Loucy (cell line): ENCODE results near the gene ZNF124.

Experiments used
- H2AFZ ChIP-seq: fragments of 200-600 bp; sonication (generic); 2 replicates; pipeline ENCODE4 v1.6.0; 2016; ENCODE audit warnings: antibody characterized with exemption, mild to moderate bottlenecking, low read length, moderate library complexity
- H3F3A ChIP-seq: fragments of 200-600 bp; 2 replicates; pipeline ENCODE4 v1.6.0; 2016; ENCODE audit warnings: antibody characterized with exemption, low read depth, mild to moderate bottlenecking
- H3K27me3 ChIP-seq: fragments of 200-600 bp; sonication (generic); 2 replicates; pipeline ENCODE4 v1.6.1; 2014; ENCODE audit warnings: low read length, mild to moderate bottlenecking; ENCODE audit not compliant: insufficient read depth, poor library complexity, severe bottlenecking
- H3K36me3 ChIP-seq: fragments of 200-600 bp; sonication (generic); 2 replicates; pipeline ENCODE4 v1.6.1; 2016; ENCODE audit warnings: low read length; ENCODE audit not compliant: insufficient read depth
- H3K4me1 ChIP-seq: fragments of 200-600 bp; sonication (generic); 2 replicates; pipeline ENCODE4 v1.5.1; 2014; ENCODE audit warnings: low read length, mild to moderate bottlenecking; ENCODE audit not compliant: insufficient read depth, poor library complexity, severe bottlenecking
- H3K4me2 ChIP-seq: fragments of 200-600 bp; sonication (generic); 2 replicates; pipeline ENCODE4 v1.6.0; 2014; ENCODE audit warnings: antibody characterized with exemption, low read length, low read depth, mild to moderate bottlenecking; ENCODE audit not compliant: poor library complexity, severe bottlenecking
- H3K4me3 ChIP-seq: fragments of 200-600 bp; sonication (generic); 2 replicates; pipeline ENCODE4 v1.5.1; 2014; ENCODE audit warnings: low read length, mild to moderate bottlenecking, mixed read lengths; ENCODE audit not compliant: poor library complexity, severe bottlenecking
- H3K79me2 ChIP-seq: fragments of 200-600 bp; sonication (generic); 2 replicates; pipeline ENCODE4 v1.6.1; 2014; ENCODE audit warnings: low read length; ENCODE audit not compliant: insufficient read depth
- H3K9ac ChIP-seq: fragments of 200-600 bp; sonication (generic); 2 replicates; pipeline ENCODE4 v1.6.0; 2014; ENCODE audit warnings: mild to moderate bottlenecking, low read depth, low read length, moderate library complexity; ENCODE audit not compliant: poor library complexity, severe bottlenecking
- H3K9me2 ChIP-seq: fragments of 200-600 bp; sonication (generic); replicated peaks from 2 replicates; pipeline ENCODE4 v1.6.1; 2016; ENCODE audit warnings: low read depth, low read length, mixed read lengths
- H3K9me3 ChIP-seq: fragments of 200-600 bp; sonication (generic); 2 replicates; pipeline ENCODE4 v1.6.1; 2014; ENCODE audit warnings: mild to moderate bottlenecking, antibody characterized with exemption, low read length, low read depth; ENCODE audit not compliant: insufficient read depth
- H4K20me1 ChIP-seq: fragments of 200-600 bp; sonication (generic); 2 replicates; pipeline ENCODE4 v1.6.0; 2014; ENCODE audit warnings: antibody characterized with exemption, low read length, mild to moderate bottlenecking; ENCODE audit not compliant: insufficient read depth, poor library complexity, severe bottlenecking
- EZH2phosphoT487 ChIP-seq: fragments of 200-600 bp; IDR thresholded peaks from 2 replicates; pipeline ENCODE4 v1.6.1; 2018; ENCODE audit warnings: antibody characterized with exemption, mild to moderate bottlenecking, moderate library complexity, borderline replicate concordance
- TF ChIP-seq, protein P1 (sequence below): fragments of 200-600 bp; sonication (generic); conservative IDR thresholded peaks from 2 replicates; pipeline ENCODE4 v1.5.1; 2014; ENCODE audit warnings: mild to moderate bottlenecking, antibody characterized with exemption, low read length

Gene ZNF124

DNA sequence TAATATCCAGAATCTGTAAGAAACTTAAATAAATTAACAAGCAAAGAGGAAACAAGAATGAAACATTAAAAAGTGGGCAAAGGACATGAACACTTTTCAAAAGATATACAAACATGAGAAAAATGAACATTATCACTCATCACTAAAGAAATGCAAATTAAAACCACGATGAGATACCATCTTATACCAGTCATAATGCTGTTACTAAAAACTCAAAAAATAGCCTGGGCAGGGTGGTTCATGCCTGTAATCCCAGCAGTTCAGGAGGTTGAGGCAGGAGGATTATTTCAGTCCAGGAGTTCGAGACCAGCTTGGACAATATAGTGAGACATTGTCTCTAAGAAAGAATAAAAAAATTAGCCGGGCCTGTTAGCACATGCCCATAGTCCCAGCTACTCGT is 6.1 kb downstream of the ZNF124 start:
- peaks cover 28% of the 10 kb centered on the region for H3K4me1 ChIP-seq
- no peaks in the 10 kb centered on the region for H3K27me3 ChIP-seq
- H4K20me1 ChIP-seq = peaks cover 46% of the 10 kb centered on the region
- peaks cover 95% of the 10 kb centered on the region for H3K79me2 ChIP-seq
- no peak overlapping the region for H2AFZ ChIP-seq
- H3K9me3 ChIP-seq = peaks cover 15% of the 10 kb centered on the region
- H3K4me2 ChIP-seq = peak overlapping the region; percentile 72
- no peaks in the 10 kb centered on the region for H3K9me2 ChIP-seq
- TF ChIP-seq, protein P1, sequence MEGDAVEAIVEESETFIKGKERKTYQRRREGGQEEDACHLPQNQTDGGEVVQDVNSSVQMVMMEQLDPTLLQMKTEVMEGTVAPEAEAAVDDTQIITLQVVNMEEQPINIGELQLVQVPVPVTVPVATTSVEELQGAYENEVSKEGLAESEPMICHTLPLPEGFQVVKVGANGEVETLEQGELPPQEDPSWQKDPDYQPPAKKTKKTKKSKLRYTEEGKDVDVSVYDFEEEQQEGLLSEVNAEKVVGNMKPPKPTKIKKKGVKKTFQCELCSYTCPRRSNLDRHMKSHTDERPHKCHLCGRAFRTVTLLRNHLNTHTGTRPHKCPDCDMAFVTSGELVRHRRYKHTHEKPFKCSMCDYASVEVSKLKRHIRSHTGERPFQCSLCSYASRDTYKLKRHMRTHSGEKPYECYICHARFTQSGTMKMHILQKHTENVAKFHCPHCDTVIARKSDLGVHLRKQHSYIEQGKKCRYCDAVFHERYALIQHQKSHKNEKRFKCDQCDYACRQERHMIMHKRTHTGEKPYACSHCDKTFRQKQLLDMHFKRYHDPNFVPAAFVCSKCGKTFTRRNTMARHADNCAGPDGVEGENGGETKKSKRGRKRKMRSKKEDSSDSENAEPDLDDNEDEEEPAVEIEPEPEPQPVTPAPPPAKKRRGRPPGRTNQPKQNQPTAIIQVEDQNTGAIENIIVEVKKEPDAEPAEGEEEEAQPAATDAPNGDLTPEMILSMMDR = no peak
- TF ChIP-seq EZH2phosphoT487 = no peak
- peak overlapping the region; percentile 12 for H3K9ac ChIP-seq
- H3F3A ChIP-seq = no peaks in the 10 kb centered on the region
- H3K4me3 ChIP-seq = peak overlapping the region; percentile 51
- H3K36me3 ChIP-seq = no peaks in the 10 kb centered on the region; the same call in 1 of the 2 replicates

DNA sequence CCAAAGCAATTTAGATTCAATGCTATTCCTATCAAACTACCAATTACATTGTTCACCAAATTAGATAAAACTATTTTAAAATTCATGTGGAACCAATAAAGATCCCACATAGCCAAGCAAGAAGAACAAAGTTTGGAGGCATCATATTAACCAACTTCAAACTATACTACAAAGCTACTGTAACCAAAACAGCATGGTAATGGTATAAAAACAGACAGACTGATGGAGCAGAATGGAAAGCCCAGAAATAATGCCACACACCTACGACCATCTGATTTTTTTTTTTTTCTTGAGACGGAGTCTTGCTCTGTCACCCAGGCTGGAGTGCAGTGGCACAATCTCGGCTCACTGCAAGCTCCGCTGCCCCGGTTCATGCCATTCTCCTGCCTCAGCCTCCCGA is 7.1 kb downstream of the ZNF124 start:
- TF ChIP-seq EZH2phosphoT487 = no peak
- TF ChIP-seq, protein P1 = no peak
- Histone ChIP-seq H3K9me3 (peaks cover 20% of the 10 kb centered on the region), H3K36me3 (peaks cover under 1% of the 10 kb centered on the region)

DNA sequence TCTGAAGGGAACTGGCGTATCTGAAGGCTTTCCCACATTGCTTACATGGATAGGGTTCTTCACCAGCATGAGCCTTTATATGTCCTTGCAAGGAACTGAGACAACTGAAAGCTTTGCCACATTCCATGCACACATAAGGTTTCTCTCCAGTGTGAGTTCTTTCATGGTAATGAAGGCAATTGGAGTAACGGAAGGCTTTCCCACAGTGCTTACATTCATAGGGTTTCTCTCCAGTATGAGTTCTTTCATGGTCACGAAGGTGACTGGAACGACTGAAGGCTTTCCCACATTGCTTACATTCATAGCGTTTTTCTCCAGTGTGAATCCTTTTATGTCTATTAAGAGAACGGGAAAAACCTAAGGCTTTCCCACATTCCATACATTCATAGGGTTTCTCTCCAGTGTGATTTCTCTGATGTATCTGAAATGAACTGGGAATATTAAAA is 15.0 kb downstream of the ZNF124 start:
- no peaks in the 10 kb centered on the region; the same call in 1 of the 2 replicates for H3F3A ChIP-seq
- H4K20me1 ChIP-seq = no peaks in the 10 kb centered on the region
- H2AFZ ChIP-seq = no peak overlapping the region
- no peaks in the 10 kb centered on the region for H3K9me2 ChIP-seq
- no peak overlapping the region for H3K9ac ChIP-seq
- peaks cover 53% of the 10 kb centered on the region for H3K9me3 ChIP-seq
- no peak overlapping the region for H3K4me2 ChIP-seq
- H3K36me3 ChIP-seq = peaks cover 68% of the 10 kb centered on the region
- no peak for TF ChIP-seq EZH2phosphoT487
- TF ChIP-seq, protein P1 = no peak
- H3K4me1 ChIP-seq = no peaks in the 10 kb centered on the region
- H3K27me3 ChIP-seq = peaks cover 17% of the 10 kb centered on the region
- H3K4me3 ChIP-seq = no peak overlapping the region
- H3K79me2 ChIP-seq = peaks cover 50% of the 10 kb centered on the region

More for the DNA sequence above, 7.1 kb downstream of the ZNF124 start:
- Histone ChIP-seq H3K79me2 (peaks cover 99% of the 10 kb centered on the region), H3K4me3 (no peak overlapping the region), H4K20me1 (peaks cover 46% of the 10 kb centered on the region), H3K27me3 (no peaks in the 10 kb centered on the region), H2AFZ (no peak overlapping the region), H3F3A (no peaks in the 10 kb centered on the region), H3K4me2 (no peak overlapping the region), H3K4me1 (peaks cover 25% of the 10 kb centered on the region), H3K9me2 (no peaks in the 10 kb centered on the region), H3K9ac (no peak overlapping the region)
